Activated CD8-positive, alpha-beta T cell treated with anti-CD3 and anti-CD28 coated beads for 36 hours (primary cell): ENCODE measurements around the gene ZNF503. TPM values are rescaled to one million over a fixed set of nuclear protein-coding genes. Genes with fewer than 3 reads are reported as not detected.

ENCODE experiments used
- ATAC-seq: fragments of 200-7000 bp; cut with Tn5 transposase; one replicate; pipeline ENCODE4 v1.10.0; 2021; ENCODE audit warnings: mild to moderate bottlenecking, moderate library complexity
- CTCF ChIA-PET: fragments of 350-600 bp; sonication (Branson Sonifier 250); formaldehyde crosslinking; loops from one replicate; lab custom pipeline; 2021; ENCODE audit warnings: antibody characterized with exemption; lab: Charles Lee
- POLR2A ChIA-PET: fragments of 350-600 bp; sonication (Branson Sonifier 250); formaldehyde crosslinking; loops from one replicate; lab custom pipeline; 2021; ENCODE audit warnings: antibody characterized with exemption; lab: Charles Lee
- DNase-seq: peaks from one replicate; pipeline ENCODE4 v3.0.0-alpha.2; 2020
- H3K27ac Mint-ChIP-seq: one replicate; pipeline ENCODE4 v1.8.0; 2021; ENCODE audit warnings: mild to moderate bottlenecking, mixed read lengths
- H3K27me3 Mint-ChIP-seq: one replicate; pipeline ENCODE4 v1.8.0; 2021; ENCODE audit warnings: mixed read lengths
- H3K36me3 Mint-ChIP-seq: one replicate; pipeline ENCODE4 v1.8.0; 2021; ENCODE audit warnings: low read depth, mixed read lengths
- H3K4me1 Mint-ChIP-seq: one replicate; pipeline ENCODE4 v1.8.0; 2021; ENCODE audit warnings: low read depth, mixed read lengths
- H3K4me3 Mint-ChIP-seq: one replicate; pipeline ENCODE4 v1.8.0; 2021; ENCODE audit warnings: mild to moderate bottlenecking, moderate library complexity, mixed read lengths
- H3K9me3 Mint-ChIP-seq: one replicate; pipeline ENCODE4 v1.8.0; 2021; ENCODE audit warnings: mixed read lengths
- intact Hi-C: fragments of 100-400 bp; cut with micrococcal nuclease; formaldehyde crosslinking; loops from one replicate; pipeline ENCODE4 v1.10.0; 2022
- total RNA-seq, 2 experiments: library from RNA; stranded (reverse); gene quantifications; one replicate each; pipeline ENCODE4 v1.2.3, GENCODE V29; 2021
- TF ChIP-seq, protein P1 (sequence below): fragments of 200-600 bp; IDR thresholded peaks from one replicate; pipeline ENCODE4 v1.8.0; 2022; ENCODE audit warnings: antibody characterized with exemption, mild to moderate bottlenecking

ZNF503 gene, protein sequence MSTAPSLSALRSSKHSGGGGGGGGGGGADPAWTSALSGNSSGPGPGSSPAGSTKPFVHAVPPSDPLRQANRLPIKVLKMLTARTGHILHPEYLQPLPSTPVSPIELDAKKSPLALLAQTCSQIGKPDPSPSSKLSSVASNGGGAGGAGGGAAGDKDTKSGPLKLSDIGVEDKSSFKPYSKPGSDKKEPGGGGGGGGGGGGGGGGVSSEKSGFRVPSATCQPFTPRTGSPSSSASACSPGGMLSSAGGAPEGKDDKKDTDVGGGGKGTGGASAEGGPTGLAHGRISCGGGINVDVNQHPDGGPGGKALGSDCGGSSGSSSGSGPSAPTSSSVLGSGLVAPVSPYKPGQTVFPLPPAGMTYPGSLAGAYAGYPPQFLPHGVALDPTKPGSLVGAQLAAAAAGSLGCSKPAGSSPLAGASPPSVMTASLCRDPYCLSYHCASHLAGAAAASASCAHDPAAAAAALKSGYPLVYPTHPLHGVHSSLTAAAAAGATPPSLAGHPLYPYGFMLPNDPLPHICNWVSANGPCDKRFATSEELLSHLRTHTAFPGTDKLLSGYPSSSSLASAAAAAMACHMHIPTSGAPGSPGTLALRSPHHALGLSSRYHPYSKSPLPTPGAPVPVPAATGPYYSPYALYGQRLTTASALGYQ
- under 1 TPM; 0.25 to 0.31 TPM for total RNA-seq

DNA sequence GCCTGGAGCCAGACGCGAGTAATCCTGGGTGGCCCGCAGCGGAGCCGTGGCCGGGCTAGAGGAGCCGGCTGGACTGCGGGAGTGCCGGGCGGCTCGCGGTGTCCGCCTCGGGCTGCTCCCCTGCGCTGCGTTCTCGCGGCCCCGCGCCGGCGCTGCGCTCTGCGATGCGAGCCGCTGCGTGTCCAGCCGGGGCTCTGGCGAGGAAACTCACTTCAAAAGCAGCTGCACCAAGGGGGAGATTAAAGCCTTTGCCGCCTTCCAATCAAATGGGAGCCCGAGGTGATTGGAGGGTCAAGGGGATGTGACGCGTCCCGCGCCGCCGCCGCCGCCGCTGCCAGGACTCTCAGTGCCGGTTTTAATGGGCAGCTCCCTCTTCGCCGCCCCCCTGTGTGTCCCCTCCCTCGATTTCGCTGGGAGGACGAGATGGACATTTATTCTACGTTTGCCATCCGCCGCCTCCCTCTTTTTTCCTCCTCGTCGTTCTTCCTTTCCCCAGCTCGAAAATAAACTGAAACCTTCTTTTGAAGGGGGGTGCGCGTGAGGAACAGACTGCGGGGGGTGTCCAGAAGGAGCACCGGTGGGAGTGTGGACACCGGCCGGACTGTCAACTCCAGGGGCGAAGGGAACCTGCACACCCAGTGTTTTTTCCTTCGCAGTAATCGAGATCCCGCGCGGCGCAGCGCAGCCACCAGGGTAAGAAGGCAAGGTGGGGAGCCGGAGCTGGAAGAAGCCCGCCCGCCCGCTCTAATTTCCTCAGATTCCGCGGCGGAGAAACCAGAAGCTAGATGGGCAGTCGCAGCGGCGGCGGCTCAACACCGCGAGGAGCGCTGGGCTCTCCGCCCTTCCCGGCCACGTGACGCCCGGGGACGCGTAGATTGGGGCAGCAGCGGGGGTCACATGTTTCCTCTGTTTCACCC is at the start of gene ZNF503:
TSS of gene ZNF503 (minus strand) at position 196 of the 917 bp plus-strand sequence. CDS start 345 bp downstream, outside the sequence.
- Mint-ChIP-seq H3K9me3 (no peaks in the 10 kb centered on the region), H3K4me3 (peak within 1 kb of the TSS; percentile 76), H3K4me1 (peaks cover 25% of the 10 kb centered on the region), H3K36me3 (no peaks in the 10 kb centered on the region), H3K27ac (no peak within 1 kb of the TSS), H3K27me3 (peaks cover 60% of the 10 kb centered on the region)
- peak; percentile 72 for DNase-seq
- ATAC-seq, result peak; percentile 72
- ChIA-PET POLR2A (interaction anchor here (0.9 to 1.9 kb wide), 3 partner anchors 9 to 15 kb away, joined by 3 to 6 read pairs (median 3); no protein-coding TSS in a partner anchor), CTCF (interaction anchor here (1.5 kb wide), 1 partner anchor 10 kb away, joined by 3 read pairs; no protein-coding TSS in a partner anchor)
- TF ChIP-seq, protein P1, sequence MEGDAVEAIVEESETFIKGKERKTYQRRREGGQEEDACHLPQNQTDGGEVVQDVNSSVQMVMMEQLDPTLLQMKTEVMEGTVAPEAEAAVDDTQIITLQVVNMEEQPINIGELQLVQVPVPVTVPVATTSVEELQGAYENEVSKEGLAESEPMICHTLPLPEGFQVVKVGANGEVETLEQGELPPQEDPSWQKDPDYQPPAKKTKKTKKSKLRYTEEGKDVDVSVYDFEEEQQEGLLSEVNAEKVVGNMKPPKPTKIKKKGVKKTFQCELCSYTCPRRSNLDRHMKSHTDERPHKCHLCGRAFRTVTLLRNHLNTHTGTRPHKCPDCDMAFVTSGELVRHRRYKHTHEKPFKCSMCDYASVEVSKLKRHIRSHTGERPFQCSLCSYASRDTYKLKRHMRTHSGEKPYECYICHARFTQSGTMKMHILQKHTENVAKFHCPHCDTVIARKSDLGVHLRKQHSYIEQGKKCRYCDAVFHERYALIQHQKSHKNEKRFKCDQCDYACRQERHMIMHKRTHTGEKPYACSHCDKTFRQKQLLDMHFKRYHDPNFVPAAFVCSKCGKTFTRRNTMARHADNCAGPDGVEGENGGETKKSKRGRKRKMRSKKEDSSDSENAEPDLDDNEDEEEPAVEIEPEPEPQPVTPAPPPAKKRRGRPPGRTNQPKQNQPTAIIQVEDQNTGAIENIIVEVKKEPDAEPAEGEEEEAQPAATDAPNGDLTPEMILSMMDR, result no peak
- intact Hi-C loops, result no loop called here

DNA sequence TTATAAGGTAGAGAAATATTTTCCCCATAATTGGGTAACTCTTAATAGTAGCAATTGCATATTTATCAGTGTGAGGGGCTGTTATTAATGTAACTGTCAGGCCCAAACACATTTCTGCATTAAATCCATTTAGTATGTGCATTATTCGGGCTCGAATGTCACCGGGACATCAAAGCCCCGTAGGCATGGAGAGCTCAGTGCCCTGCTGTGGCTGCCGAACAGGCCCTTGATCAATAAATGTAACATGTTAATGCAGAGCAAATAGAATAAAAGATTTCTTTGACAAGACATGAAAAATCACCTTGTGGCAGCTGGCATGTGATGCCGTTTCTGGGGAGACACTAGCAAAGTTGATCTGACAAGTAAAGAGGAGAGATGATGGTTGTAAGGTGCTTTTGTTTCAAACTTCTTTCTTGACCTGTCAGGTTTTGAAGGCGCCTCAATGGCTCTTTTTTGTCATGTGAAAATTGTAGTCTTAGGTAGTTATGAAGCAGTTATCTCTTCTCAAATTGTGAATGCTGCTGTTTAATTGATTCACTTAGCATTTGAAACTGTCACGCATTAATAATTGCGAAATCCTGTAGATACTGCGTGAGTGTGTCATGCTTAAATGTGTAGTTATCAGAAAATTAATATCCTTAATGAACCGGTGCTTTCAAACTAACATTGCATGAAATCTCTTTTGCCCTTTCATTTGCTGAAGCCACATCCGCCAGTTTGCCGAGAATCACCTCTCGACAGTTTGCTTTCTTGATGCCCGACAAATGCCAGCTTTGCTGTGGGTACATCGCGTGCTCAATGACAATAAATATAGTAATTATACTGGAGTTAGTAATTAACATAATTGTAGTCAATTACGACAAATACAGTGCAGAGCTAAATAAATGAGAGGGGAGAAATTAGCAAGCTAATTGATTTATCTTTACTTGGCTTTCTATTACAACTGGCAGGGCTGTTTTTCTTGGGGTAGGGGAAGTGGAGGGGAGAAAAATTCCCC is 49.4 kb upstream of the ZNF503 start:
- Mint-ChIP-seq H3K27me3 (peaks cover 3% of the 10 kb centered on the region), H3K4me1 (no peaks in the 10 kb centered on the region), H3K36me3 (no peaks in the 10 kb centered on the region), H3K4me3 (no peak overlapping the region), H3K27ac (no peak overlapping the region), H3K9me3 (peaks cover 8% of the 10 kb centered on the region)
- intact Hi-C loops, result no loop called here
- no peak for ATAC-seq
- no peak for DNase-seq
- ChIA-PET POLR2A (no interaction called here), CTCF (interaction anchor here (1.2 kb wide), 1 partner anchor 55 kb away, joined by 4 read pairs; no protein-coding TSS in a partner anchor)
- TF ChIP-seq, protein P1, result no peak

GRCh38 chr10:75450075-75450445 is 48.5 kb upstream of the ZNF503 start:
- no peak overlapping the region for H3K4me3 Mint-ChIP-seq
- intact Hi-C loops, result no loop called here
- CTCF ChIA-PET, result interaction anchor here (1.2 kb wide), 1 partner anchor 54 kb away, joined by 4 read pairs; no protein-coding TSS in a partner anchor

More at GRCh38 chr10:75450075-75450445, 48.5 kb upstream of the ZNF503 start:
- TF ChIP-seq, protein P1, result no peak
- peaks cover 3% of the 10 kb centered on the region for H3K27me3 Mint-ChIP-seq
- POLR2A ChIA-PET, result no interaction called here
- no peak overlapping the region for H3K27ac Mint-ChIP-seq
- H3K36me3 Mint-ChIP-seq, result no peaks in the 10 kb centered on the region
- peaks cover 8% of the 10 kb centered on the region for H3K9me3 Mint-ChIP-seq
- ATAC-seq (no peak), DNase-seq (no peak)
- no peaks in the 10 kb centered on the region for H3K4me1 Mint-ChIP-seq
